Esophagus (tissue), 2 donors: ENCODE measurements around the gene CBFA2T2. TPM values are rescaled to one million over a fixed set of nuclear protein-coding genes. Genes with fewer than 3 reads are reported as not detected.

ENCODE experiments used
- H3K27ac ChIP-seq, 2 donors: one replicate each; pipeline ENCODE4 v1.5.1; 2013; ENCODE audit warnings: low read depth in 2 of 2, mild to moderate bottlenecking in 2 of 2, inconsistent platforms in 1 of 2, low read length in 1 of 2, moderate library complexity in 1 of 2
- H3K27me3 ChIP-seq, 2 donors: one replicate each; pipeline ENCODE4 v1.6.1; 2013; ENCODE audit warnings: low read length in 2 of 2, control low read depth in 1 of 2, mild to moderate bottlenecking in 1 of 2; ENCODE audit not compliant: insufficient read depth in 2 of 2, control insufficient read depth in 1 of 2
- H3K36me3 ChIP-seq, 2 donors: one replicate each; pipeline ENCODE4 v1.6.1; 2013; ENCODE audit warnings: low read length in 1 of 2; ENCODE audit not compliant: control insufficient read depth in 2 of 2, insufficient read depth in 2 of 2
- H3K4me1 ChIP-seq, 2 donors: one replicate each; pipeline ENCODE4 v1.6.1; 2013; ENCODE audit warnings: low read length in 1 of 2; ENCODE audit not compliant: control insufficient read depth in 2 of 2, insufficient read depth in 2 of 2
- H3K4me3 ChIP-seq, 2 donors: one replicate each; pipeline ENCODE4 v1.5.1; 2013; ENCODE audit warnings: low read length in 2 of 2, mild to moderate bottlenecking in 2 of 2, low read depth in 1 of 2, moderate library complexity in 1 of 2
- H3K9me3 ChIP-seq, 2 donors: one replicate each; pipeline ENCODE4 v1.6.1; 2013; ENCODE audit warnings: mild to moderate bottlenecking in 2 of 2, low read depth in 1 of 2, low read length in 1 of 2, moderate library complexity in 1 of 2; ENCODE audit not compliant: control insufficient read depth in 2 of 2, insufficient read depth in 1 of 2
- WGBS, 2 donors: extraction: QIAGEN DNeasy Blood & Tissue Kit; methylation state at CpG; one replicate each; pipeline ENCODE4 v1.1.7; 2013; 5-methylcytosine and 5-hydroxymethylcytosine counted together
- polyA plus RNA-seq, 2 donors: library from polyadenylated mRNA; stranded (reverse); fragments of 200-250 nt; gene quantifications; one replicate each; pipeline ENCODE4 v1.2.3, GENCODE V29; 2013
- donor health status: healthy with polysubstance abuse.
- donor health status: Bipolar disorder and iron deficiency.

The CBFA2T2 gene
- polyA plus RNA-seq, 2 donors = 4.7 to 8.5 TPM

GRCh38 chr20:33676652-33677645 lies 187.1 kb downstream of the CBFA2T2 start:
- WGBS, 2 donors = 95 to 97% methylated on average over 31 of the region's 31 CpGs
- no peak overlapping the region for H3K4me3 ChIP-seq
- H3K27ac ChIP-seq = peak overlapping the region; percentile 86 to 93
- H3K27me3 ChIP-seq = no peaks in the 10 kb centered on the region
- peaks cover 0 to 9% of the 10 kb centered on the region in 2 donors for H3K36me3 ChIP-seq
- H3K9me3 ChIP-seq = no peaks in the 10 kb centered on the region
- H3K4me1 ChIP-seq = peaks cover 4 to 11% of the 10 kb centered on the region in 2 donors

GRCh38 chr20:33677991-33678702 lies 188.3 kb downstream of the CBFA2T2 start:
- no peaks in the 10 kb centered on the region for H3K9me3 ChIP-seq
- peak overlapping the region; percentile 1 to 20 for H3K27ac ChIP-seq
- H3K4me1 ChIP-seq = peaks cover 2 to 8% of the 10 kb centered on the region in 2 donors
- H3K4me3 ChIP-seq = no peak overlapping the region
- H3K36me3 ChIP-seq = peaks cover 0 to 9% of the 10 kb centered on the region in 2 donors
- H3K27me3 ChIP-seq = no peaks in the 10 kb centered on the region
- 79 to 80% methylated on average over 15 of the region's 15 CpGs for WGBS, 2 donors

- peaks cover 0 to 3% of the 10 kb centered on the region in 2 donors for H3K4me1 ChIP-seq
- 72 to 81% methylated on average over 19 to 20 of the region's 20 CpGs for WGBS, 2 donors
- H3K27me3 ChIP-seq = no peaks in the 10 kb centered on the region
- H3K36me3 ChIP-seq = peaks cover 0 to 9% of the 10 kb centered on the region in 2 donors
- H3K27ac ChIP-seq = peak overlapping the region in 1 of 2 donors; percentile 13
- H3K4me3 ChIP-seq = no peak overlapping the region
- no peaks in the 10 kb centered on the region for H3K9me3 ChIP-seq
Measured at GRCh38 chr20:33679758-33680485, 190.0 kb downstream of the CBFA2T2 start.

- 86 to 94% methylated on average over 2 of the region's 2 CpGs for WGBS, 2 donors
- Histone ChIP-seq H3K36me3 (peaks cover 0 to 9% of the 10 kb centered on the region in 2 donors), H3K27ac (no peak overlapping the region), H3K4me3 (no peak overlapping the region), H3K27me3 (no peaks in the 10 kb centered on the region), H3K9me3 (no peaks in the 10 kb centered on the region), H3K4me1 (peaks cover 2 to 9% of the 10 kb centered on the region in 2 donors)
Measured at GRCh38 chr20:33680686-33681085, 190.8 kb downstream of the CBFA2T2 start.

GRCh38 chr20:33681288-33681687 lies 191.4 kb downstream of the CBFA2T2 start:
- Histone ChIP-seq H3K27me3 (no peaks in the 10 kb centered on the region), H3K9me3 (no peaks in the 10 kb centered on the region), H3K4me3 (no peak overlapping the region), H3K4me1 (peaks cover 2 to 7% of the 10 kb centered on the region in 2 donors), H3K27ac (no peak overlapping the region), H3K36me3 (peaks cover 0 to 7% of the 10 kb centered on the region in 2 donors)
- WGBS, 2 donors = 84 to 87% methylated on average over 5 of the region's 5 CpGs

- Histone ChIP-seq H3K36me3 (peaks cover 0 to 2% of the 10 kb centered on the region in 2 donors), H3K9me3 (no peaks in the 10 kb centered on the region), H3K4me1 (peaks cover 2 to 9% of the 10 kb centered on the region in 2 donors), H3K27ac (no peak overlapping the region), H3K27me3 (no peaks in the 10 kb centered on the region), H3K4me3 (no peak overlapping the region)
- 86 to 89% methylated on average over 9 of the region's 9 CpGs for WGBS, 2 donors
Measured at GRCh38 chr20:33681728-33682353, 191.9 kb downstream of the CBFA2T2 start.

- no peaks in the 10 kb centered on the region for H3K36me3 ChIP-seq
- H3K9me3 ChIP-seq = no peaks in the 10 kb centered on the region
- WGBS, 2 donors = 30 to 41% methylated on average over 10 of the region's 10 CpGs
- H3K27ac ChIP-seq = peak overlapping the region; percentile 50 to 92
- H3K4me1 ChIP-seq = peaks cover 2 to 9% of the 10 kb centered on the region in 2 donors
- H3K27me3 ChIP-seq = no peaks in the 10 kb centered on the region
- peak overlapping the region; percentile 43 to 80 for H3K4me3 ChIP-seq
Measured at GRCh38 chr20:33684533-33685327, 194.8 kb downstream of the CBFA2T2 start.

- H3K4me3 ChIP-seq = peak overlapping the region; percentile 53 to 80
- peak overlapping the region; percentile 80 to 92 for H3K27ac ChIP-seq
- H3K27me3 ChIP-seq = no peaks in the 10 kb centered on the region
- peaks cover 2 to 9% of the 10 kb centered on the region in 2 donors for H3K4me1 ChIP-seq
- 2% methylated on average over 31 to 53 of the region's 53 CpGs for WGBS, 2 donors
- no peaks in the 10 kb centered on the region for H3K36me3 ChIP-seq
- H3K9me3 ChIP-seq = no peaks in the 10 kb centered on the region
Measured at GRCh38 chr20:33685328-33686099, 195.6 kb downstream of the CBFA2T2 start.
